Mammary epithelial cell (primary cell): ENCODE measurements around the gene SELENOO.

ENCODE experiments used
- CTCF ChIP-seq, 2 donors: IDR thresholded peaks in 1 of 2; conservative IDR thresholded peaks in 1 of 2; 2 replicates each; pipeline ENCODE4 v1.5.1; 2011 to 2012; ENCODE audit warnings: inconsistent platforms in 2 of 2, low read length in 2 of 2, mild to moderate bottlenecking in 2 of 2, control low read depth in 1 of 2, low read depth in 1 of 2; ENCODE audit not compliant: insufficient read depth in 1 of 2; ENCODE audit errors: extremely low read depth in 1 of 2
- EZH2 ChIP-seq: IDR thresholded peaks from 2 replicates; pipeline ENCODE4 v1.6.1; 2012; ENCODE audit warnings: low read length, inconsistent platforms, borderline replicate concordance

DNA sequence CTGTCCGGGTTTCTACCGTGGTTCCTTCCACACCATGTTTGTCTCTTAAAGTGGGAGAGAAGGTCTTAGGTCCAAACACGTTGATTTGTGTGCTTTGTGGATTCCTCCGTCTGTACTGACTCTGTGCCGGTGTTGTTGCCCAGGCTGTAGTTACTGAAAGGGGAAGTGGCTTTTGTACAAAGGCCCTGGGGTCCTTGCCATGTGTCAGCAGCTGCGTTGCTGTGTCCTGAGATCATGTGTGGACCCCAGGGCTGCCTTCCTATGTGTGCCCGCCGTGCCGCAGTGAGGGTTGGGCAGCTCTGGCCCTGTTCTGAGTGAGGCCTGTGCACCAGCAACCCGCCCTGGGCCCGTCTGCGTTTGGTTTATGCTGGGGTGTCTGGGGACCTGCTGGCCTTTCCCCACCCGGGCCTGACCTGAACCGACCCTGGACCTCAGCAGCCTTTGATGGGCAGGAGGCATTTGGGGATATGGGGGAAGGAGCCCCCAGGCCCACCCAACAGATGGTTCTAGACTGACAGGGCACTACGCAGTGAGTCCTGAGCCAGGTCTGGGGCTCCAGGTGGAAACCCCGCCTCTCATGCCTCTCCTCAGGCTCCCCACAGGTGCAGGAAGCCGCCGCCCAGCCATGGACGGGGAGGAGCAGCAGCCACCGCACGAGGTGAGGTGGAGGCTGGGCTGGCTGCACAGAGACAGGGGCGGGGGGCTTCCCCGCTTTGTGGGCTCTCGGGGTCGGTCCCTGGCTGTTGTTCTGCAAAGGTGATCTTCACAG lies 8.2 kb upstream of the SELENOO start:
- TF ChIP-seq CTCF (conservative IDR thresholded peaks at IDR 0.05 in 1 of 2, IDR thresholded peaks at IDR 0.05 in 1 of 2; ENCODE audit: extremely low read depth in 1 of 2, insufficient read depth in 1 of 2, low read depth in 1 of 2, low read length in 2 of 2) = no peak
- TF ChIP-seq EZH2 = no peak
